Dedifferentiated amniotic fluid mesenchymal stem cell (primary cell): ENCODE results near the gene FAM227A.
A peak's percentile ranks its signal among the peaks of the same experiment; 100 is the strongest.
"Not testable (repeated sequence)": the region's sequence is repeated elsewhere in the genome, so short reads cannot be mapped to it uniquely, and the experiment has no call there.

ENCODE experiments used
- DNase-seq: peaks from one replicate; pipeline ENCODE4 v3.0.0-alpha.2; 2016; ENCODE audit errors: extremely low spot score

Gene FAM227A

DNA sequence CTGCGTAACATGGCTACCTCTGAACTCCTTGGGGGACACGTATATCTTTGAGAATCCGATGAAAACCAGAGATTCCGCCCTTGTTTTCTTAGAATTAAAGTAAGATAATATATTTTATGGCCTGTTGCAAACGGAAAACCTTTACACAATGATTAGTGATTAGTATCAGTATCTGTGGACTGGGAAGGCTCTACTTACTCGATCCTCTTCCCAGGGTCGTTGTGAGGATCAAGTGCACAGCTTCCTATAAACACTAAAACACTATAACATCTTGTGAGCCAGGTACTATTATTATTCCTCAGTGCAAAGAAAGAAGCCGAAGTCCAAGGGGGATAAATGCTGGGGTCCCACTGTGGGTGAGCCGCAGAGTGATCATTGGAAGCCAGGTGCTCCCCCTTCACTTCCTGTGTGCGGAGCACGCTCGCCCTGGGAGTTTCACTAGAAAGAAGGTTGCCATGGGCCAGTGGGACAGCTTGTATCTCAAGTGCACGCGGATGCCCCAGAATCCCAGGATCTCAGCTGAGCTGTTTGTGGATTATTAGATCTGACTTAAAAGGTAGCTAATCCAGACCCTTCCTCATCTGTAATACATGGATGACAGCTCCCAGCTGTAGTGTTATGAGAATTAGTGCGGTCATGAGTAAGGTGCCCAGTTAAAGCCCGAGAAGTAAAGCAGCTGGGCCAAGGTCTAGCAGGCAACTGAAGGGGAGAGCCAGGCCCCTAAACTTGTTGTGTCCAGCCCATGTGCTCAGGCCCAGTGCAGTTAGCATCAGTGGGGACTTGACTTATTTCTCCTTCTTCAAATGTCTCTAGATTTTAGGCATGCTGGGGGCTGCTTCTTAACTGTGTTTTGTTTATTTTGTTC, 1.1 kb upstream of the FAM227A start:
- no peak for DNase-seq

DNA sequence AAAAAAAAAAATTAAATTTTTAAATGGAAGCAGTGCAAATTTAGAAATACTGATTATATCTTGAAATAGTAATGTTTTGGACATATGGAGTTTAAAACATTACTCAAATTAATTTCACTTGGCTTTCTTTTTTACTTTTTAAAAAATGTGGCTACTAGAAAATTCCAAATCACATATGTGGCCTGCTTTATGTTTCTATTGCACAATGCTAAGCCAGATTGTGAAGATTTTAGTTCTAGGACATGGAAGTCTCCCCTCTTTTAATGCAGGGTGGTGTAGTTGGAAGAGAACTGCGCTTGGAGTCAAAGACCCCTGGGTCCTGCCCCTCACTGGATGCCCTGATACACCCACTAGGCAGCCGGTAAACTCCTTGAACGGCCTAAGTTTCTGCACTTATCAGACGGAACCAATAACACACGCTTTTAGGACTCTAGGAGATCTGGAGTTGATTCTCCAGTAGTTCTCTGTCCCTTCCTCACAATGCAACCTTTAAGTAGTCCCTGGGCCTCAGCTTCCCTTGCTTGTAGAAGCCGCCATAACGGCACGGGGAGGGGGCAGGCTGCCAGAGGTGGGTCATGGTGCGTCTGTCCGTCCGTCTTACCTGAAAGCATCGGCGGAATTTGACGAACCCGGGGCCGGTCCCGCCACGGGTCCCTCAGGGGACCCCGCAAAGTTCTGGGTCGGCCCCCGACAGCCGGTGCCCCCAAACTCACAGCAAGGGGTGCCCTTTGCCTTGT, 505 bp downstream of the FAM227A start:
- DNase-seq, result peak; percentile 14

DNA sequence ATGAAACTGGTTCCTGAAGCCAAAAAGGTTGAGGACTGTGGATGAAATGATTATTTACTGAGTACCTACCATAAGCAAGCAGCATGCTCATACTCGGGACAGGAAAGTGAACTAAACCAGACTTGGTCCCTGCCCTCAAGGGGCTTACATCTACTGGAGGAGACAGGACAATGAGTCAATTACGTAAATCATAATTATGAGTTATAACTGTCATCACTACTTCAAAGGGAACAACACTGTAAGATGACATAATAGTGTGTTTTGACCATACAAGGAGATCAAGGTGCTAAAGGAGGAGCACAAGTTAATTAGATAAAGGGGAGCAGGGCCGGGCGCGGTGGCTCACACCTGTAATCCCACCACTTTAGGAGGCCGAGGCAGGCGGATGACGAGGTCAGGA, 2.5 kb downstream of the FAM227A start:
- no peak for DNase-seq

DNA sequence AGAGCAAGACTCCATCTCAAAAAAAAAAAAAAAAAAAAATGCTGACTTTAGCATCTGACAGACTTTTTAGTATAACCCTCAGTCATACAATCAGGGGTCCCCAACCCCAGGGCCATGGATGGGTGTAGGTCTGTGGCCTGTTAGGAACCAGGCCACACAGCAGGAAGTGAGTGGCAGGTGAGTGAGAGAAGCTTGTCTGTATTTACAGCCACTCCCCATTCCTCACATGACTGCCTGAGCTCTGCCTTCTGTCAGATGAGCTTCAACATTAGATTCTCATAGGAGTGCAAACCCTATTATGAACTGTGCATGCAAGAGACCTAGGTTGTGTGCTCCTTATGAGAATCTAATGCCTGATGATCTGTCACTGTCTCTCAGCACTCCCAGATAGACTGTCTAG, 3.3 kb downstream of the FAM227A start:
- no peak for DNase-seq

DNA sequence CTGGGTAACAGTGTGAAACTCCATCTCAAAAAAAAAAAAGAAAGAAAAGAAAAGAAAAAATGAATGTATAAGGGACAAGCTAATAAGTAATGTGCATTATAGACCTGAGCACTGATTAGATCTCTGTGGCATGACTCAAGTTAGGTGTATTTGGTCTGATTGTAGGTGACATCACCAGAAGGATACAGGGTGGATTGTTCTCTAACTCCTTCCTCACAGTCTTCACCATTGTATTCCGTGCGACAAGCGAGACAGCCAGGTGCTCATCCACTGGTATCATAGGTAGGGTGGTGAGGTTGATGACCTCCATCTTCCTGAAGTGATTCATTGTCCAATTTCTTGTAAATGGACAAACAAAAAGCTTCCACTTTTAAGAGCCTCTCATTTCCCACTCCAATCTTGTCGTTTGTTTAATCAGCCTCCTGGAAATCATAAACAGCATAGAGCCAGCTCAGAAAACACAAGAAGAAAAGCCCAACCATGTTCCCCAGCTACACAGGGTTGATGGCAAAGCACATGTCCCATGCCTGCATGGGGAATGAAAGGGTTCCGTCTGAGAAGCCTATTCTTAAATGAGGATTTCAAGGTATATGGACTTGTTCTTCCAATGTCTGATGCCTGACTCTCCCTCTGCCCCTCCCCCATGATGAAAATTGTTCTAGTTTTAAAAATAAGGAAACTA, 6.2 kb downstream of the FAM227A start:
- no peak for DNase-seq

DNA sequence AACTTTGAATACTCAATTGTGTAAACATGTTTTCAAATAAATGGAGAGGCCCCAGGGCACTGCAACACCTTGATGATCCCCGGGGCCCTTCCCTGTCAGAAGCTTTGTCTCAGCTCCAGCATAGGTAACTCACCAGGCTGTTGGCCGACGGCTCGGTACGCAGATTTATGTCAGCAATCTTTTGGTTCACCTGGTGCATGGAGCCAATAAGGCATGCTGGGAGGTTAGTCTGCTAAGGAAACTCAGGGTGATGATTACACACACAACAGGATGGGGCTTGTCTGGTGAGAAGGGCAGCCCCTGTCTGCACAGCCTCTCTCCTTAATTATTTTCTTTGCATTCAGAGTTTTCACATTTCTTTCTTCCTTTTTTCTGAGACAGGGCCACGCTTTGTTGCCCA, 10.8 kb downstream of the FAM227A start:
- no peak for DNase-seq

DNA sequence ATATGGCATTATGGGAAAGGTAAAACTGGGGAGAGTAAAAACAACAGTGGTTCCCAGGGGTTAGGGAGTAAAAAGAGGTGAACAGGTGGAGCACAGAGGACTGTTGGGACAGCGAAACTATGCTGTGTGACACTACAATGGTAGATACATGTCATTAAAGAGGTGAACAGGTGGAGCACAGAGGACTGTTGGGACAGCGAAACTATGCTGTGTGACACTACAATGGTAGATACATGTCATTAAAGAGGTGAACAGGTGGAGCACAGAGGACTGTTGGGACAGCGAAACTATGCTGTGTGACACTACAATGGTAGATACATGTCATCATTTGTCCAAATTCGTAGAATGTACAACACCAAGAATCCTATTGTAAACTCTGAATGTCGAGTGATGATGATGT, 11.9 kb downstream of the FAM227A start:
- DNase-seq, result not testable (repeated sequence)

DNA sequence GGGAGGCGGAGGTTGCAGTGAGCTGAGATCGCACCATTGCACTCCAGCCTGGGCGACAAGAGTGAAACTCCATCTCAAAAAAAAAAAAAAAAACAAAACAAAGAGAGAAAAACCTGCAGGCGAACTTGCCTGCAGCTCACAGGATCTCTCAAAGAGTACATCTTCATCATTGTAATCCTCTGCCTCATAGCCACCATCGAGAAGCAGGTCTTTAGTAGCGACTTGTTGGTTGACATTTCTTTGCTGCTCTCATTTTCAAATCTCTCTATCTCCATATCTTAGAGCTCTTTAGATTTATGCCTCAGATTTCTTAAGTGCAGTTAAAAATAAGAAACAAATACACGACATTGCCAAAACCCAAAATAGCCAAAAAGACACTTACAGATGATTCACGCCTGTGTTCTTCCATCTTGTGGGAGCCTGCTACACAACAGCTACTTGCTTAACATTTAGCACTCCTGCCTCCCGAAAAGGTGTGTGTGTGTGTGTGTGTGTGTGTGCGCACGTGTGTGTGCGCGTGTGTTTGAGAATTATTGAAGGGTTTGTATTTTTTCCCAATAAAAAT, 14.6 kb downstream of the FAM227A start:
- no peak for DNase-seq

DNA sequence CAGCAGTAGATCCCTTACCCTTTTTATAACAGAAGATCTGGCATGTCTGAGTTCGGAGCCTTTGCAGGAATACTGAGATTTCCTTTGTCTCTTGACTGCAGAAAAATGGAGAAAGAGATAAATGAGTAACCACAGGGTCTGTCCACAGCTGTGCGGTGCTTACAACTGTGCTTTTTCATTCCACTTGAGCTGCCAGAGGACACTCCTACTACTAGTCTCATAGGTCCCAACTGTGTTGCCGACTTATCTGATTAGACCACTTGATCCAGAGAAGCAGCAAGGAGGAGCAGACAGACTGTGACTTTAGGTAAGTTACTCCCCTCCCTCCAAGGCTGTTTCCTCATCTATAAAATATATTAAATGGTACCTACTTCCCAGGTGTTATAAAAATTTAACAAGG, 17.5 kb downstream of the FAM227A start:
- DNase-seq, result no peak

DNA sequence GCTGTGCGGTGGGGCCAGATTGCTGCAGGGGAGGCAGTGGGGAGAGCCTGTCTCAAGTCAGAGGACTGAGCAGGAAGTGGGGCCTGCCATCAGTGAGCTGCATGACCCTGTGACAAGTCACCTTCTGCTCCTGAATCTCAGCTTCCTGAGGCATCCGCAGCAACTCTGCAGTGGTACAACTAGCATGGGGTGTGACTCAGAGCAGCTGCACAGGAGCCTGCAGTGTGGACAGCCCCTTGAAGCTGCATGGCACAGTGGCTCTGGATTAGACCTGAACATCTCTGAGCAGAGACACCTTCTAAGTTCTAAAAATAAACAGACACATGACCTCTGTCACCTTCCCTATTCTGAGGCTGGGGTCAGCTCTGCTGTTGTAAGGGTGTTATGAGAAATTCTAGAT, 18.0 kb downstream of the FAM227A start:
- DNase-seq, result no peak

DNA sequence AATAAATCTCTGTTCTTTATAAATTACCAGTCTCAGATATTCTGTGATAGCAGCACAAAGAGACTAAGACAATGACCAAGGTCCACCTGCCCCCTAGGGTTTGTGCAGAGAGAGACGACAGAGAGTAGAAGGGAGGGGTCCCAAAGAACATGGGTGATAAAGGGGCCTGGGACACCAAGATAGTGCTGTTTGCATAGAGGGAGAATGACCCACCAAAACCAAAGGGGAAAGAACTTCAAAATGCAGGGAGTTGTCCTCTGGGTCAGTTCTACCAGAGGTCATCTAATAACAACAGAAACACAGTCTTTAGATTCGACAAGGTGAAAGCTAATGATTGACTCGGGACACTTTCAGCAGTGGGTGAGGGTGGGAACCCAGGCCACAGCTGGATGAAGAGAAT, 23.7 kb downstream of the FAM227A start:
- no peak for DNase-seq

DNA sequence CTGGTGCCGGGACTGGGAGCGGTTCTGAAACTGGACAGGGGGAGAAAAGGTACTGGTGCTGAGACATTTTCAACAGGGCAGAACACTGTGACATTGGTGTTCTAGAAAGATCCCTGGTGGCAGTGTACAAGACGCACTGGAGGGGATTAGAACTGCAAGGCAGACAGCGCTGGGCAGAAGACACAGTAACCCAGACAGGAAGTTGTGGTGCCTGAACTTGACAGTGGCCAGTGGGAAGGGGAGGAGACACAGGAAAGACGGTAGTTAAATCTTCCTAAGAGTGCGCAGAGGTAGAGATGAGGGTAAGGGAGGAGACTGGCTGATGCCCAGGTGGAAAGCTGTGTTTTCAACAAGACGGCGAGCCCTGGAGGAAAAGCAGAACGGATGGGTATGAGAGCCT, 24.5 kb downstream of the FAM227A start:
- no peak for DNase-seq

DNA sequence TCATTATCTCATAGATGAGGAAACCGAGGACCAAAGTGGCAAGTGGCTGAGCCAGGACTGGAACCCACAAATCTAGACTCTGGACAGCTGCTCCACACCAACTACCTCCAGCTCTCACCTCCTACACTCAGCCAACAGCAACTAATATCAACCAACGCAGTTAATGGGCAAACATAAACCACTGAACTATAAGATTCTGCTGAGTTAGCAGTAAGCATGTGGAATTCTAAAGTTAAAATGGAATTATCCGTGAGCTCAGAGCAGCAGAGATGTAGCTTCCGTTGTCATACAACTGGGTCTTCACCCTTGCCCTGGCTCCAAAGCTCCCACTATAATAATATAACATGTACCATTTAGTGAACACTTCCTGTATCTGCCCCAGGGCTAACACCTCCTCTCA, 27.1 kb downstream of the FAM227A start:
- no peak for DNase-seq

DNA sequence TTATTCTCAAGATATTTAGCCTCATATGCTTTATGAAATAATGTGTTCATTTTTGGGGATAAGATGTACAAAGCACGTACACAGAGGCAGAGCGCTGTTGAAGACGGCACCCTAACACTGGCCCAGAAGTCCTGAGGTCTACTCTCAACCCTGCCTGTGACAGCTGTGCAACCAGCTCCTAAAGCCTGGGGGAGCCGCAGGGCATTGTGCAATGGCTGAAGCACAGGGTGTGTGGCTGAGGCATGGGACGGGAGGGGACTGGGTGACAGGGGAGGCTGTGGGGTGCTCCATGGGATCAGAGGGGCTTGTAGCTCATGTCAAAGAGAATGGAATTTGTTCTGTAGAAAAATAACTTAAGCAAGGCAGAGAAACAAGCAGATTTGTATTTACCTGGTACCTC, 27.7 kb downstream of the FAM227A start:
- no peak for DNase-seq

DNA sequence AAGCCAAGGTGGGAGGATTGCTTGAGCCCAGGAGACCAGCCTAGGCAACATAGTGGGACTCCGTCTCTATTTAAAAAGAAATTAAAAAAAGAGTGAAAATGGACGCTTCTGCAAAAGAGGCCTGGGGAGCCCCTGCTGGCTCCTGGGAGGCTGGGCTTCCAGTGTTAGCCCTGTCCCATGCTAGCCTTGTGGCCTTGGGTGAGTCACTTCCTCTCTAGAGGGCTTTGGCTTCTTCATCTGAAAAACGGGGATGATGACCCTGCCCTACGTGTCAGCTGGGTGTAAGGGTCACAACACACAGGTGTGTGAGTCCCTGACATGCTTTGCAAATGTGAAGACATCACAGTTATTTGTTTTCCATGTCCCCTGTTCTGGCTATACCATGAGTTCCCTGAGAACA, 32.8 kb downstream of the FAM227A start:
- no peak for DNase-seq

DNA sequence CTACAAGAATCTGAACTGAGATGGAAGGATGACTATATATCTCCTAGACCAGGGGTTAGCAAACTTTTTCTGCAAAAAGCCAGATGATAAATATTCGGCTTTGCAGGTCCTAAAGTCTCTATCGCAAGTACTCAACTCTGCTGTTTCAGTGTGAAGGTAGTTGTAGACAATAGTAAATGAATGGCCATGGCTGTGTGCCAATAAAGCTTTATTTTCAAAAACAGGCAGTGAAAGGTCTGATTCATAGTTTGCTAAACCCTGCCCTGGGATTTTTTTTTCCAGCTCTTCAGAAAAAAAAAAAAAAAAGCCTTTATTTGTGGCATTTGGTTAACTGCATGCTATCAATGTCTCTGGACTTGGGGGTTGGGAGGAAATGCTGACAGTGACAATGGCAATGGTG, 37.5 kb downstream of the FAM227A start:
- DNase-seq, result no peak

DNA sequence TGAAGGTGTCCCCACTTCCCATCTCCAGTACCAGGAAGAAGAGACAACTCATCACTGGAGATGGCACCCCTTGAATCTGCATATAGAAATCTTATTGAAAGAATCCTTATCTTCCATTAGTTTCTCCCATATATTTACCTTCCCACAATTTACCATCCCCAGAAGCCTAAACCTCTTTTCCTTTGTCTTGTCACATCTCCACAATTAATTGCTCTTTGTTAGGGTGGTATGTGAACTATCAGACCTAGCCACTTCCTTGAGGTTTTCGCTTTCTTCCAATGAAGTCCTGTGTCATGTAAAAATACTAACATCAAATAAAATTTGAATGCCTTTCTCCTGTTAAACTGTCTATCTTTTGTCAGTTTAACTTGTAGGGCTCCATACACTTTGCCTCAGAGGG, 37.9 kb downstream of the FAM227A start:
- no peak for DNase-seq

DNA sequence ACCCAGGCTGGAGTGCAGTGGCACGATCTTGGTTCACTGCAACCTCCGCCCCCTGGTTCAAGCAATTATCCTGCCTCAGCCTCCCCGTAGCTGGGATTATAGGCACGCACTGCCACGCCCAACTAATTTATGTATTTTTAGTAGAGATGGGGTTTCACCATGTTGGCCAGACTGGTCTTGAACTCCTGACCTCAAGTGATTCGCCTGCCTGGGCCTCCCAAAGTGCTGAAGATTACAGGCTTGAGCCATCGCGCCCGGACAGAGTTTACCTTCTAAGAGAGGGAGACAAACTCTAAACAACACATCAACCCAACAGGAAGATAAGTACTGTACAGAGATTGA, 41.2 kb downstream of the FAM227A start:
- not testable (repeated sequence) for DNase-seq

DNA sequence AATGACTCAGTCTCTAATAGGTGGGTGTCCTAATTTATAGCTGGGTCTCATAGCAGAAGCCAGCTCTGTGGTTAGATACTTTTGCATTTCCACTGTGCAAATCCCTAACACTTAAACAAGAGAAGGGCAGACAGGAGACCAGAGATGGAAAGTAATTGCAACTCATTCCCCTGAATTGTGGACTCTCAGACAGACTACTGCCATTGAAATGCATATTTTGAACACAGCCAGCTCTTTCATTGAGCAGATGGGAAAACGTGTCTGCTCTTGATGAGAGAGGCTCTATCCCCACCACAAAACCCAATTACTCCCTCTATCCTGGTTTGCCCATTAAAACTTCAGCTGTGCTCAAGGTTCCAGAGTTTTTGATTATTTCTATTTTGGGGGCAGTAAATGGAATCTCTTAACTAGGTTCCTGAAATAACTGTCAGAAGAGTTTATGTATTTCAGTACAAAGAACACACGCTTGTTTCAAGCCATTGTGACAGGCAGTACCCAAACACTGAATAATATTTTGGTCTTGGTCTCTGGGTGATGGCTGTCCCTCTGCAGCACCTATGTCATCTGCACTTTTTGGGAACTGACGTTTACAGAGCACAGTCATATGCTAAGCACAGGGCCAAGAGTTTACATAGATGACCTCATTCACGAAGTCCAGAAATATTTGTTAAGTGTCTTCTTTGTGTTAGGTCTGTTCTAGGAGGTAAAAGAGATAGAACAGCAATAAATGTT, 41.7 kb downstream of the FAM227A start:
- DNase-seq, result no peak

DNA sequence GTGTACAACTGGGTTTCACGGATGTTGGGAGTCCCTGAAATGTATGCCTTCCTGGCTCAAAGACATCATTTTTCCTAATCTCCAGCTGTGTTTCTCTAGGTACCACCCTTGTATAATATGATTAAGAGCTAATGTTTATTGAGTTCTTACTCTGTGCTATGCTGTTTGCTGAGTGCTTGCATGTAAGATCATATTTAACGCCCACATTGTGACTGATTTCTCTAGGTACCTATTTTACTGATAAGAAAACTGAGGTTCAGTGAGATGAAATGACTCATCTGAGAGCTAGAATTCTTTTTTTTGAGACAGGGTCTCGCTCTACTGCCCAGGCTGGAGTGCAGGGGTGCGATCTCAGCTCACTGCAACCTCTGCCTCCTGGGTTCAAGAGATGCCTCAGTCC, 42.6 kb downstream of the FAM227A start:
- DNase-seq, result no peak

DNA sequence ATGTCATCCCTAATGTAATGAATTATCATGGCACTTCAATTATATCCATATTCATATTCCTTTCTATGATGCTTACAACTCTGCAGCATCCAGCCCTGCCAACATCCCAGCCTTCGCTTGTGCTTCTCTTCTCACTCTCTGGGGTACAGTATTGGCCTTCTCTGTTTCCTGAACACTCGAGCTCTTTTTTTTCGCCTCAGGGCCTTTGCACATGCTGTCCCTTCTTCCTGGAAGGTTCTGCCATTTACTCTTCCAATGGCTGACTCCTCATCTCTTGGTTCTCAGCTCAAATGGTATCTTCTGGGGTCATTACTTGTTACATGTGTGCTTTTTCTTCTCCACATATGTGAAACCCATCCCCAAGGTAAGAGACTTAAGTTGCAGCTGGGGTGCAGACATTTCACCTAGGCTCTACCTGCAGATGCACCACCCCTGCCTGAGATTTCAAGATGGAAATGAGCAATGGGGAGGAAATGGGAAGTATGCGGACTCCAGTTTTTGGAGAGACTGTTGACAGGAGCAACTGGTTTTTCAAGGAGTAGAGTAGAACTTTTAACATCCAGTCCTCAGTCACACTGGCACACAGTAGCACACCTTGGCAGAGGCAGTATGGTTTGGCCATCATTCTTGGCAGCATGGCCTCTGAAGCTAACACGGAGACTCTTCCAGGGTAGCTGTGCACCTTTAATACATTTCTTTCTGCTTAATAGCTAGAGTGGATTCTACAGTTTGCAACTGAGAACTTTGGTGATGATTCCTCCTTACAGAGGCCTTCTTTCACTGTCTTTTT, 43.8 kb downstream of the FAM227A start:
- no peak for DNase-seq
